ENCODE results near the gene CORO2B.

CORO2B gene

GRCh38 chr15:68632101-68632500 is 53.3 kb downstream of the CORO2B start:
- no peak overlapping the region for H3K27ac ChIP-seq (replicated peaks)
- TF ChIP-seq SPI1 (IDR thresholded peaks at IDR 0.05; ENCODE audit: borderline replicate concordance, low read depth) (no peak), CTCF (IDR thresholded peaks at IDR 0.05; ENCODE audit: insufficient read depth, low read length) (no peak), GABPA (IDR thresholded peaks at IDR 0.05; ENCODE audit: low read depth) (no peak), REST (IDR thresholded peaks at IDR 0.05; ENCODE audit: insufficient replicate concordance, low read depth) (no peak), POLR2AphosphoS5 (IDR thresholded peaks at IDR 0.05; ENCODE audit: low read depth) (no peak)
- H3K27me3 ChIP-seq (ENCODE audit: insufficient read depth, poor library complexity, severe bottlenecking): no peaks in the 10 kb centered on the region
- DNase-seq (ENCODE audit: low read depth in 1 of 2, low spot score in 1 of 2): no peak
- no peak overlapping the region for H3K4me3 ChIP-seq (replicated peaks; ENCODE audit: insufficient read depth, low read length)

- no peak for DNase-seq (ENCODE audit: low read depth in 1 of 2, low spot score in 1 of 2)
- H3K27ac ChIP-seq (replicated peaks): no peak overlapping the region
- H3K4me3 ChIP-seq (replicated peaks; ENCODE audit: insufficient read depth, low read length): no peak overlapping the region
- TF ChIP-seq POLR2AphosphoS5 (IDR thresholded peaks at IDR 0.05; ENCODE audit: low read depth) (no peak), CTCF (IDR thresholded peaks at IDR 0.05; ENCODE audit: insufficient read depth, low read length) (no peak), REST (IDR thresholded peaks at IDR 0.05; ENCODE audit: insufficient replicate concordance, low read depth) (no peak), SPI1 (IDR thresholded peaks at IDR 0.05; ENCODE audit: borderline replicate concordance, low read depth) (no peak), GABPA (IDR thresholded peaks at IDR 0.05; ENCODE audit: low read depth) (no peak)
- no peaks in the 10 kb centered on the region for H3K27me3 ChIP-seq (ENCODE audit: insufficient read depth, poor library complexity, severe bottlenecking)
Observed at GRCh38 chr15:68633231-68634121, 54.7 kb downstream of the CORO2B start.

GRCh38 chr15:68634122-68634482 is 55.3 kb downstream of the CORO2B start:
- no peaks in the 10 kb centered on the region for H3K27me3 ChIP-seq (ENCODE audit: insufficient read depth, poor library complexity, severe bottlenecking)
- no peak overlapping the region for H3K4me3 ChIP-seq (replicated peaks; ENCODE audit: insufficient read depth, low read length)
- H3K27ac ChIP-seq (replicated peaks): no peak overlapping the region
- no peak for TF ChIP-seq SPI1 (IDR thresholded peaks at IDR 0.05; ENCODE audit: borderline replicate concordance, low read depth)
- TF ChIP-seq GABPA (IDR thresholded peaks at IDR 0.05; ENCODE audit: low read depth): no peak
- TF ChIP-seq REST (IDR thresholded peaks at IDR 0.05; ENCODE audit: insufficient replicate concordance, low read depth): no peak
- TF ChIP-seq POLR2AphosphoS5 (IDR thresholded peaks at IDR 0.05; ENCODE audit: low read depth): no peak
- no peak for TF ChIP-seq CTCF (IDR thresholded peaks at IDR 0.05; ENCODE audit: insufficient read depth, low read length)
- no peak for DNase-seq (ENCODE audit: low read depth in 1 of 2, low spot score in 1 of 2)
